A549 treated with dexamethasone at 1 μM for 4 hours (cell line): ENCODE results near the gene NSD2. TPM values are rescaled to one million over a fixed set of nuclear protein-coding genes. Genes with fewer than 3 reads are reported as not detected.

Source experiments
- total RNA-seq: library from RNA; stranded (reverse); fragments of 200-300 nt; extraction: Qiagen RNA extraction; gene quantifications from 5 replicates; pipeline ENCODE4 v1.2.3, GENCODE V29; 2022

NSD2 gene
- 35.1 to 50.6 TPM (median 46.8 TPM) in 5 replicates for total RNA-seq

GRCh38 chr4:1870578-1871443 lies at the start of gene NSD2:
Gene NSD2 (plus strand): TSS chr4:1871393. CDS start chr4:1900655, 29,262 bp downstream.

GRCh38 chr4:1856071-1856942 lies 14.9 kb upstream of the NSD2 start, which contains the start of gene LETM1:
Gene LETM1 (minus strand): TSS chr4:1856156. CDS start chr4:1855950, 206 bp downstream.

GRCh38 chr4:2008921-2009650 lies 137.9 kb downstream of the NSD2 start, which contains the start of gene NELFA:
Gene NELFA (minus strand): TSS chr4:2008974. CDS start chr4:2008959, 15 bp downstream.

Other genes with a start within 250 kb of the NSD2 start
- gene FAM53A, start 187.1 kb upstream of the NSD2 start, total RNA-seq, result 0.59 to 1.4 TPM (median 0.98 TPM) in 5 replicates
- gene SLBP, start 159.1 kb upstream of the NSD2 start, total RNA-seq, result 62.3 to 98.1 TPM (median 66.4 TPM) in 5 replicates
- 16.0 to 25.7 TPM (median 21.9 TPM) in 5 replicates for gene TMEM129, start 150.1 kb upstream of the NSD2 start, total RNA-seq
- gene TACC3, start 149.9 kb upstream of the NSD2 start, total RNA-seq, result 72.9 to 89.8 TPM (median 86.3 TPM) in 5 replicates
- gene FGFR3, start 78.1 kb upstream of the NSD2 start, total RNA-seq, result 1.0 to 2.5 TPM (median 2.3 TPM) in 5 replicates
- gene LETM1, start 15.2 kb upstream of the NSD2 start, total RNA-seq, result 20.1 to 33.2 TPM (median 32.2 TPM) in 5 replicates
- gene NELFA, start 137.6 kb downstream of the NSD2 start, total RNA-seq, result 16.3 to 25.2 TPM (median 23.9 TPM) in 5 replicates
- 8.3 to 14.4 TPM (median 13.0 TPM) in 5 replicates for gene NAT8L, start 187.9 kb downstream of the NSD2 start, total RNA-seq